Mucosa of stomach (tissue), 1 donor: ENCODE data around the gene FUT1.

Source experiments
- H3K27me3 ChIP-seq: one replicate; pipeline ENCODE4 v1.7.0; 2013; ENCODE audit warnings: mild to moderate bottlenecking, low read length; ENCODE audit not compliant: control insufficient read depth, insufficient read depth
- H3K36me3 ChIP-seq: one replicate; pipeline ENCODE4 v1.7.0; 2013; ENCODE audit warnings: low read length; ENCODE audit not compliant: control insufficient read depth, insufficient read depth
- H3K4me1 ChIP-seq: one replicate; pipeline ENCODE4 v1.7.0; 2013; ENCODE audit warnings: mild to moderate bottlenecking, low read length; ENCODE audit not compliant: control insufficient read depth, insufficient read depth
- H3K4me3 ChIP-seq: one replicate; pipeline ENCODE4 v1.7.0; 2013; ENCODE audit warnings: low read length
- H3K9ac ChIP-seq: one replicate; pipeline ENCODE4 v1.7.0; 2013; ENCODE audit warnings: mild to moderate bottlenecking, low read length, moderate library complexity
- H3K9me3 ChIP-seq: one replicate; pipeline ENCODE4 v1.7.0; 2013; ENCODE audit warnings: mild to moderate bottlenecking, low read length, moderate library complexity; ENCODE audit not compliant: control insufficient read depth
- donor health status: Pancreatic carcinoma.

FUT1 gene

GRCh38 chr19:48760504-48761205 lies 8.2 kb upstream of the FUT1 start:
- no peaks in the 10 kb centered on the region for H3K9me3 ChIP-seq
- no peaks in the 10 kb centered on the region for H3K36me3 ChIP-seq
- peaks cover 6% of the 10 kb centered on the region for H3K27me3 ChIP-seq
- H3K4me3 ChIP-seq: no peak overlapping the region
- H3K9ac ChIP-seq: no peak overlapping the region
- no peaks in the 10 kb centered on the region for H3K4me1 ChIP-seq

DNA sequence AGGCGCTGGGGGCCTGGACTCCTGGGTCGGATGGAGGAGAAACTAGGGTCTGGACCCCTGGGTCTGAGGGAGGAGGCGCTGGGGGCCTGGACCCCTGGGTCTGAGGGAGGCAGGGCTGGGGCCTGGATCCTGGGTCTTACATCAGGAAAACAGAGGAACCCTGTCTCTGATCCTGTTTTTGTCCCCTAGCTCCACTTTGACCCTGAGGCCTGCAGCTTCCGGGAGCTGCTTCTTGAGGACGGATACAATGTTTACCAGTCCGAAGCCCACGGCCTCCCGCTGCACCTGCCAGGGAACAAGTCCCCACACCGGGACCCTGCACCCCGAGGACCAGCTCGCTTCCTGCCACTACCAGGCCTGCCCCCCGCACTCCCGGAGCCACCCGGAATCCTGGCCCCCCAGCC lies 5.3 kb upstream of the FUT1 start:
- no peaks in the 10 kb centered on the region for H3K36me3 ChIP-seq
- H3K27me3 ChIP-seq: peaks cover 15% of the 10 kb centered on the region
- no peak overlapping the region for H3K4me3 ChIP-seq

GRCh38 chr19:48757089-48757675 lies 4.7 kb upstream of the FUT1 start:
- Histone ChIP-seq H3K9me3 (no peaks in the 10 kb centered on the region), H3K27me3 (peaks cover 20% of the 10 kb centered on the region), H3K4me1 (peaks cover 13% of the 10 kb centered on the region), H3K9ac (no peak overlapping the region), H3K36me3 (no peaks in the 10 kb centered on the region), H3K4me3 (no peak overlapping the region)

More for the DNA sequence above, 5.3 kb upstream of the FUT1 start:
- Histone ChIP-seq H3K9me3 (no peaks in the 10 kb centered on the region), H3K9ac (no peak overlapping the region), H3K4me1 (peaks cover 8% of the 10 kb centered on the region)

GRCh38 chr19:48756686-48757085 lies 4.2 kb upstream of the FUT1 start:
- Histone ChIP-seq H3K36me3 (no peaks in the 10 kb centered on the region), H3K27me3 (peaks cover 25% of the 10 kb centered on the region), H3K4me1 (peaks cover 17% of the 10 kb centered on the region), H3K9ac (no peak overlapping the region), H3K4me3 (no peak overlapping the region), H3K9me3 (no peaks in the 10 kb centered on the region)

DNA sequence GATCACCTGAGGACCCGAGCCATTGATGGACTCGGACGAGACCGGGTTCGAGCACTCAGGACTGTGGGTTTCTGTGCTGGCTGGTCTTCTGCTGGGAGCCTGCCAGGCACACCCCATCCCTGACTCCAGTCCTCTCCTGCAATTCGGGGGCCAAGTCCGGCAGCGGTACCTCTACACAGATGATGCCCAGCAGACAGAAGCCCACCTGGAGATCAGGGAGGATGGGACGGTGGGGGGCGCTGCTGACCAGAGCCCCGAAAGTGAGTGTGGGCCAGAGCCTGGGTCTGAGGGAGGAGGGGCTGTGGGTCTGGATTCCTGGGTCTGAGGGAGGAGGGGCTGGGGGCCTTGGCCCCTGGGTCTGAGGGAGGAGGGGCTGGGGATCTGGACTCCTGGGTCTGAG lies 3.8 kb upstream of the FUT1 start:
- H3K27me3 ChIP-seq: peaks cover 30% of the 10 kb centered on the region
- H3K9me3 ChIP-seq: no peaks in the 10 kb centered on the region

GRCh38 chr19:48755787-48756186 lies 3.3 kb upstream of the FUT1 start:
- Histone ChIP-seq H3K9me3 (no peaks in the 10 kb centered on the region), H3K36me3 (no peaks in the 10 kb centered on the region), H3K4me3 (no peak overlapping the region), H3K4me1 (peaks cover 24% of the 10 kb centered on the region), H3K27me3 (peaks cover 31% of the 10 kb centered on the region), H3K9ac (no peak overlapping the region)

More for the DNA sequence above, 3.8 kb upstream of the FUT1 start:
- Histone ChIP-seq H3K9ac (no peak overlapping the region), H3K36me3 (no peaks in the 10 kb centered on the region), H3K4me1 (peaks cover 20% of the 10 kb centered on the region), H3K4me3 (no peak overlapping the region)

GRCh38 chr19:48755084-48755641 lies 2.7 kb upstream of the FUT1 start, which contains the start of gene FGF21:
FGF21 (plus strand) TSS chr19:48755524; CDS start chr19:48756237, 713 bp downstream.
- Histone ChIP-seq H3K9me3 (no peaks in the 10 kb centered on the region), H3K27me3 (peaks cover 34% of the 10 kb centered on the region)

GRCh38 chr19:48751845-48752495 lies 471 bp downstream of the FUT1 start:
- H3K36me3 ChIP-seq: no peaks in the 10 kb centered on the region
- H3K4me3 ChIP-seq: peak overlapping the region; percentile 47
- H3K4me1 ChIP-seq: peaks cover 41% of the 10 kb centered on the region
- H3K9me3 ChIP-seq: no peaks in the 10 kb centered on the region
- peaks cover 38% of the 10 kb centered on the region for H3K27me3 ChIP-seq
- peak overlapping the region; percentile 77 for H3K9ac ChIP-seq

More at GRCh38 chr19:48755084-48755641, 2.7 kb upstream of the FUT1 start, which contains the start of gene FGF21:
- H3K36me3 ChIP-seq: no peaks in the 10 kb centered on the region
- peaks cover 30% of the 10 kb centered on the region for H3K4me1 ChIP-seq
- H3K4me3 ChIP-seq: no peak within 1 kb of the TSS
- H3K9ac ChIP-seq: no peak within 1 kb of the TSS

GRCh38 chr19:48750771-48751504 lies 1.5 kb downstream of the FUT1 start:
- Histone ChIP-seq H3K4me3 (peak overlapping the region; percentile 41), H3K9ac (peak overlapping the region; percentile 47), H3K4me1 (peaks cover 47% of the 10 kb centered on the region), H3K36me3 (no peaks in the 10 kb centered on the region), H3K27me3 (peaks cover 38% of the 10 kb centered on the region), H3K9me3 (no peaks in the 10 kb centered on the region)

DNA sequence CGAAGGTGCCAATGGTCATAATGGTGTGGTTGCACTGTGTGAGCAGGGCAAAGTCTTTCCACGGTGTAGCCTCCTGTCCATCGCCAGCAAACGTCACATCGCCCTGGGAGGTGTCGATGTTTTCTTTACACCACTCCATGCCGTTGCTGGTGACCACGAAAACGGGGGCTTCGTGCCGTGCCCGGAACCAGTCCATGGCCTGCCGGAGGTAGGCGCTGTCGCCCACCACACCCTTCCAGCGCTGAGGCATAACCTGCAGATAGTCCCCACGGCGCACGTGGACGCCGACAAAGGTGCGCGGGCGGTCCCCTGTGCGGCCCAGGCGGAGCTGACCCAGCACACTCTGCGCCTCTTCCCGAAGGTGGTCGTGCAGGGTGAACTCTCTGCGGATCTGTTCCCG lies 2.1 kb downstream of the FUT1 start:
- Histone ChIP-seq H3K4me3 (peak overlapping the region; percentile 17), H3K36me3 (no peaks in the 10 kb centered on the region), H3K4me1 (peaks cover 47% of the 10 kb centered on the region), H3K9ac (no peak overlapping the region), H3K9me3 (no peaks in the 10 kb centered on the region), H3K27me3 (peaks cover 38% of the 10 kb centered on the region)

- Histone ChIP-seq H3K36me3 (no peaks in the 10 kb centered on the region), H3K4me1 (peaks cover 47% of the 10 kb centered on the region), H3K27me3 (peaks cover 38% of the 10 kb centered on the region)
Measured at GRCh38 chr19:48749571-48750198, 2.8 kb downstream of the FUT1 start.

More at GRCh38 chr19:48749571-48750198, 2.8 kb downstream of the FUT1 start:
- H3K9ac ChIP-seq: peak overlapping the region; percentile 44
- H3K4me3 ChIP-seq: no peak overlapping the region
- H3K9me3 ChIP-seq: no peaks in the 10 kb centered on the region
